Neural cell (in vitro differentiated cells): ENCODE results near the gene TAC3. TPM values are rescaled to one million over a fixed set of nuclear protein-coding genes. Genes with fewer than 3 reads are reported as not detected.

ENCODE experiments used
- H2AFZ ChIP-seq: fragments of 200-600, 300-800 bp; sonication (generic), shearing (Covaris generic); 2 replicates; pipeline ENCODE4 v1.6.0; 2014; ENCODE audit warnings: low read depth, mild to moderate bottlenecking, antibody characterized with exemption, low read length, moderate library complexity
- H3F3A ChIP-seq: fragments of 200-600 bp; shearing (Covaris generic); 2 replicates; pipeline ENCODE4 v1.6.1; 2016; ENCODE audit warnings: mild to moderate bottlenecking, moderate library complexity, mixed read lengths, antibody characterized with exemption, low read length; ENCODE audit not compliant: insufficient read depth, poor library complexity, severe bottlenecking
- H3K27ac ChIP-seq: fragments of 200-600, 300-800 bp; sonication (generic), shearing (Covaris generic); 2 replicates; pipeline ENCODE4 v1.5.1; 2014; ENCODE audit warnings: mild to moderate bottlenecking, low read length, moderate library complexity
- H3K27me3 ChIP-seq: fragments of 300-800, 200-600 bp; sonication (generic), shearing (Covaris generic); 2 replicates; pipeline ENCODE4 v1.6.0; 2014; ENCODE audit warnings: mild to moderate bottlenecking, low read depth, low read length, moderate library complexity; ENCODE audit not compliant: insufficient read depth
- H3K36me3 ChIP-seq: fragments of 300-800, 200-600 bp; sonication (generic), shearing (Covaris generic); 2 replicates; pipeline ENCODE4 v1.5.1; 2014; ENCODE audit warnings: mild to moderate bottlenecking, antibody characterized with exemption, low read length, moderate library complexity; ENCODE audit not compliant: insufficient read depth
- H3K4me2 ChIP-seq: fragments of 300-800, 200-600 bp; sonication (generic), shearing (Covaris generic); 2 replicates; pipeline ENCODE4 v1.6.0; 2014; ENCODE audit warnings: mild to moderate bottlenecking, low read length
- H3K4me3 ChIP-seq: fragments of 300-800, 200-600 bp; sonication (generic), shearing (Covaris generic); 2 replicates; pipeline ENCODE4 v1.5.1; 2014; ENCODE audit warnings: mild to moderate bottlenecking, low read length, moderate library complexity
- H3K79me2 ChIP-seq: fragments of 200-600 bp; shearing (Covaris generic); replicated peaks from 2 replicates; pipeline ENCODE4 v1.6.0; 2014; ENCODE audit warnings: mild to moderate bottlenecking, low read length, moderate library complexity; ENCODE audit not compliant: insufficient read depth
- H3K9ac ChIP-seq: fragments of 300-800, 200-600 bp; sonication (generic), shearing (Covaris generic); 2 replicates; pipeline ENCODE4 v1.6.1; 2016; ENCODE audit warnings: mild to moderate bottlenecking, low read length, mixed read lengths
- H3K9me2 ChIP-seq: fragments of 200-600 bp; shearing (Covaris generic); 2 replicates; pipeline ENCODE4 v1.6.1; 2016; ENCODE audit warnings: mild to moderate bottlenecking, low read length, mixed read lengths; ENCODE audit not compliant: insufficient read depth
- H3K9me3 ChIP-seq: fragments of 200-600, 300-800 bp; sonication (generic), shearing (Covaris generic); 2 replicates; pipeline ENCODE4 v1.6.1; 2016; ENCODE audit warnings: mild to moderate bottlenecking, mixed run types, low read length, moderate library complexity, mixed read lengths
- H4K20me1 ChIP-seq: fragments of 200-600 bp; shearing (Covaris generic); 2 replicates; pipeline ENCODE4 v1.6.1; 2016; ENCODE audit warnings: mild to moderate bottlenecking, mixed run types; ENCODE audit not compliant: insufficient read depth
- EP300 ChIP-seq: fragments of 450-650 bp; conservative IDR thresholded peaks from 2 replicates; pipeline ENCODE4 v1.6.1; 2014; ENCODE audit warnings: antibody characterized with exemption, mild to moderate bottlenecking, moderate library complexity; ENCODE audit not compliant: poor library complexity, severe bottlenecking
- EZH2 ChIP-seq: fragments of 200-600, 300-800 bp; shearing (Covaris generic), sonication (generic); IDR thresholded peaks from 2 replicates; pipeline ENCODE4 v1.6.1; 2014; ENCODE audit warnings: antibody characterized with exemption, low read length, borderline replicate concordance, mild to moderate bottlenecking; ENCODE audit not compliant: insufficient read depth, poor library complexity, severe bottlenecking
- MXI1 ChIP-seq: fragments of 450-650 bp; conservative IDR thresholded peaks from 2 replicates; pipeline ENCODE4 v1.6.1; 2014; ENCODE audit warnings: antibody characterized with exemption, mild to moderate bottlenecking; ENCODE audit not compliant: poor library complexity, severe bottlenecking
- POLR2AphosphoS5 ChIP-seq: IDR thresholded peaks from 2 replicates; pipeline ENCODE4 v1.6.1; 2012
- RAD21 ChIP-seq: fragments of 450-650 bp; conservative IDR thresholded peaks from 2 replicates; pipeline ENCODE4 v1.6.1; 2014; ENCODE audit warnings: antibody characterized with exemption, mild to moderate bottlenecking, moderate library complexity
- SMC3 ChIP-seq: fragments of 450-650 bp; conservative IDR thresholded peaks from 2 replicates; pipeline ENCODE4 v1.6.1; 2014; ENCODE audit warnings: antibody characterized with exemption, mild to moderate bottlenecking, moderate library complexity; ENCODE audit not compliant: poor library complexity
- TAF1 ChIP-seq: IDR thresholded peaks from 2 replicates; pipeline ENCODE4 v1.6.1; 2012; ENCODE audit warnings: low read depth
- polyA plus RNA-seq: library from polyadenylated mRNA; depleted of rRNA; stranded (reverse); fragments of >200 nt; gene quantifications from 2 replicates; pipeline ENCODE4 v1.2.3, GENCODE V29; 2014
- TF ChIP-seq, protein P1 (sequence below): fragments of 450-650 bp; IDR thresholded peaks from 2 replicates; pipeline ENCODE4 v1.5.1; 2014; ENCODE audit warnings: antibody characterized with exemption, mild to moderate bottlenecking, moderate library complexity; ENCODE audit not compliant: poor library complexity, severe bottlenecking
- TF ChIP-seq, protein P2 (sequence below): IDR thresholded peaks from 2 replicates; pipeline ENCODE4 v1.6.1; 2012; ENCODE audit warnings: borderline replicate concordance

Gene TAC3
- polyA plus RNA-seq, 1 donor from 2014 or later: 2.5 TPM

DNA sequence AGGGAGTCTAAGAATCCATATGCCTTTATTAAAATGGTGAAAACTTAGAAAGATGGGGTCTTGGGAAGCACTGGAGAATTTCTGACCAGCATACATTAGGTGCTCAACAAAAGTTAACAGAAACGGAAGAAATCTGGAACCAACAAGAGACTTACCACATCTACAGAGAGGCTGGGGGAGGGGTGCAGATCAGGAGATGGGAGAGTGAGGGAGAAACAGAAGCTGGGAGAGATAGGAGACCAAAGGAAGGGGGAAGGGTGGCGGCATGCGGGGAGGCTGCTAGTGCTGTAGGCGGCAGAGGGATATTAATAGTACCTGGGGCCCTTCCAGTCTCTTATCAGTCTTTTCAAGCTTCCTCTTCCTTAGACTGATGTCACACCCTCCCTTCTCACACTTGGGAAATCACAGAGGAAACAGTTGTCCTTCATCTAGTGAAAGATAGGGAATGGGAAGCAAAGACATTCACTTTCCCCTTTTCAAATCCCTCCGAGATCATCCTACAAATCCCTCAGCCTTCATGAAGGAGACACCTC lies 28.1 kb downstream of the TAC3 start:
- H3K4me2 ChIP-seq: no peak overlapping the region
- H3K4me3 ChIP-seq: no peak overlapping the region

DNA sequence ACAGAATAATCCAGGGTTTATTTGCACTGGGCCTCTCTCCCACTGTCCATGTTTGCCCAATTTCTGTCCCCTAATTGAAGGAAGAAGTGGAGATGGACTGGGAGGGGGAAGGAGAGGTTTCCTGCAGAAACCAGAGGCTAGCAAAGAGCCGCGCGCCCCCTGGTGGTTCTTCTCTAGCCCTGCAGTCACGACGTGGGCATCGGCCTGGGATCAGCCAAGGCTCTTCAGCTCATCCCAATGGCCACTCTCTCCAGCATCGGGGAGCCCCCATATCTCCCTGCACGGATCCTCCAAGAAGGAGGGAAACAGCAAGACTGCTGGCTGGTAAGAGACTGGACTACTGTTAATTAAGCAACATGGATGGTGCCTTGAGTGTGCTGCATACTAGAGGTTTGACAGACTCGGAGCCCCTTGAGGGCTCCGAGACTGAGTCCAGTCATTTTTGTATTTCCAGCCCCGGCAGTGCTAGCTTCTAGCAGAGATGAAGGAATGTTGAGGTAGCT lies 28.7 kb downstream of the TAC3 start:
- Histone ChIP-seq H3K9me3 (no peaks in the 10 kb centered on the region), H3F3A (no peaks in the 10 kb centered on the region), H3K27ac (no peak overlapping the region), H3K79me2 (no peaks in the 10 kb centered on the region), H2AFZ (no peak overlapping the region), H3K36me3 (no peaks in the 10 kb centered on the region), H3K4me2 (no peak overlapping the region), H3K4me3 (no peak overlapping the region), H3K9me2 (no peaks in the 10 kb centered on the region), H4K20me1 (no peaks in the 10 kb centered on the region), H3K27me3 (no peaks in the 10 kb centered on the region), H3K9ac (no peak overlapping the region)
- no peak for TF ChIP-seq MXI1
- TF ChIP-seq, protein P1, sequence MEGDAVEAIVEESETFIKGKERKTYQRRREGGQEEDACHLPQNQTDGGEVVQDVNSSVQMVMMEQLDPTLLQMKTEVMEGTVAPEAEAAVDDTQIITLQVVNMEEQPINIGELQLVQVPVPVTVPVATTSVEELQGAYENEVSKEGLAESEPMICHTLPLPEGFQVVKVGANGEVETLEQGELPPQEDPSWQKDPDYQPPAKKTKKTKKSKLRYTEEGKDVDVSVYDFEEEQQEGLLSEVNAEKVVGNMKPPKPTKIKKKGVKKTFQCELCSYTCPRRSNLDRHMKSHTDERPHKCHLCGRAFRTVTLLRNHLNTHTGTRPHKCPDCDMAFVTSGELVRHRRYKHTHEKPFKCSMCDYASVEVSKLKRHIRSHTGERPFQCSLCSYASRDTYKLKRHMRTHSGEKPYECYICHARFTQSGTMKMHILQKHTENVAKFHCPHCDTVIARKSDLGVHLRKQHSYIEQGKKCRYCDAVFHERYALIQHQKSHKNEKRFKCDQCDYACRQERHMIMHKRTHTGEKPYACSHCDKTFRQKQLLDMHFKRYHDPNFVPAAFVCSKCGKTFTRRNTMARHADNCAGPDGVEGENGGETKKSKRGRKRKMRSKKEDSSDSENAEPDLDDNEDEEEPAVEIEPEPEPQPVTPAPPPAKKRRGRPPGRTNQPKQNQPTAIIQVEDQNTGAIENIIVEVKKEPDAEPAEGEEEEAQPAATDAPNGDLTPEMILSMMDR: peak; percentile 88
- TF ChIP-seq SMC3: peak; percentile 92
- TF ChIP-seq TAF1: no peak
- no peak for TF ChIP-seq EZH2
- TF ChIP-seq, protein P2, sequence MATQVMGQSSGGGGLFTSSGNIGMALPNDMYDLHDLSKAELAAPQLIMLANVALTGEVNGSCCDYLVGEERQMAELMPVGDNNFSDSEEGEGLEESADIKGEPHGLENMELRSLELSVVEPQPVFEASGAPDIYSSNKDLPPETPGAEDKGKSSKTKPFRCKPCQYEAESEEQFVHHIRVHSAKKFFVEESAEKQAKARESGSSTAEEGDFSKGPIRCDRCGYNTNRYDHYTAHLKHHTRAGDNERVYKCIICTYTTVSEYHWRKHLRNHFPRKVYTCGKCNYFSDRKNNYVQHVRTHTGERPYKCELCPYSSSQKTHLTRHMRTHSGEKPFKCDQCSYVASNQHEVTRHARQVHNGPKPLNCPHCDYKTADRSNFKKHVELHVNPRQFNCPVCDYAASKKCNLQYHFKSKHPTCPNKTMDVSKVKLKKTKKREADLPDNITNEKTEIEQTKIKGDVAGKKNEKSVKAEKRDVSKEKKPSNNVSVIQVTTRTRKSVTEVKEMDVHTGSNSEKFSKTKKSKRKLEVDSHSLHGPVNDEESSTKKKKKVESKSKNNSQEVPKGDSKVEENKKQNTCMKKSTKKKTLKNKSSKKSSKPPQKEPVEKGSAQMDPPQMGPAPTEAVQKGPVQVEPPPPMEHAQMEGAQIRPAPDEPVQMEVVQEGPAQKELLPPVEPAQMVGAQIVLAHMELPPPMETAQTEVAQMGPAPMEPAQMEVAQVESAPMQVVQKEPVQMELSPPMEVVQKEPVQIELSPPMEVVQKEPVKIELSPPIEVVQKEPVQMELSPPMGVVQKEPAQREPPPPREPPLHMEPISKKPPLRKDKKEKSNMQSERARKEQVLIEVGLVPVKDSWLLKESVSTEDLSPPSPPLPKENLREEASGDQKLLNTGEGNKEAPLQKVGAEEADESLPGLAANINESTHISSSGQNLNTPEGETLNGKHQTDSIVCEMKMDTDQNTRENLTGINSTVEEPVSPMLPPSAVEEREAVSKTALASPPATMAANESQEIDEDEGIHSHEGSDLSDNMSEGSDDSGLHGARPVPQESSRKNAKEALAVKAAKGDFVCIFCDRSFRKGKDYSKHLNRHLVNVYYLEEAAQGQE: no peak
- TF ChIP-seq EP300: no peak
- TF ChIP-seq RAD21: peak; percentile 84
- no peak for TF ChIP-seq POLR2AphosphoS5

More for the DNA sequence above, 28.1 kb downstream of the TAC3 start:
- no peaks in the 10 kb centered on the region for H3K9me3 ChIP-seq
- H3K36me3 ChIP-seq: no peaks in the 10 kb centered on the region
- no peaks in the 10 kb centered on the region for H3K79me2 ChIP-seq
- no peaks in the 10 kb centered on the region for H3K27me3 ChIP-seq
- H3K27ac ChIP-seq: no peak overlapping the region
- H4K20me1 ChIP-seq: no peaks in the 10 kb centered on the region
- no peak overlapping the region for H2AFZ ChIP-seq
- TF ChIP-seq POLR2AphosphoS5 (no peak), RAD21 (no peak), TAF1 (no peak), EZH2 (no peak), SMC3 (no peak), EP300 (no peak), MXI1 (no peak)
- TF ChIP-seq, protein P2: no peak
- TF ChIP-seq, protein P1: no peak
- no peaks in the 10 kb centered on the region for H3F3A ChIP-seq
- H3K9ac ChIP-seq: no peak overlapping the region
- H3K9me2 ChIP-seq: no peaks in the 10 kb centered on the region
